Effector memory CD8-positive, alpha-beta T cell (primary cell): ENCODE results near the gene CCDC154.

ENCODE experiments used
- ATAC-seq: fragments of 150-1000 bp; cut with Tn5 transposase; replicated peaks from 2 replicates; pipeline ENCODE4 v1.10.0; 2021; ENCODE audit warnings: mild to moderate bottlenecking, moderate library complexity
- DNase-seq, 3 experiments: peaks; one replicate each; pipeline ENCODE4 v3.0.0; 2021
- H3K27ac Mint-ChIP-seq, 2 donors: one replicate each; pipeline ENCODE4 v1.8.0; 2022; ENCODE audit warnings: mild to moderate bottlenecking in 2 of 2, mixed read lengths in 2 of 2, moderate library complexity in 2 of 2
- H3K27me3 Mint-ChIP-seq, 2 donors: one replicate each; pipeline ENCODE4 v1.8.0; 2022; ENCODE audit warnings: mixed read lengths in 2 of 2
- H3K36me3 Mint-ChIP-seq: one replicate; pipeline ENCODE4 v1.8.0; 2022; ENCODE audit warnings: mild to moderate bottlenecking, moderate library complexity, mixed read lengths; ENCODE audit not compliant: insufficient read depth
- H3K4me1 Mint-ChIP-seq, 2 donors: one replicate each; pipeline ENCODE4 v1.8.0; 2022; ENCODE audit warnings: low read depth in 2 of 2, mixed read lengths in 2 of 2
- H3K4me3 Mint-ChIP-seq, 2 donors: one replicate each; pipeline ENCODE4 v1.8.0; 2022; ENCODE audit warnings: mild to moderate bottlenecking in 2 of 2, mixed read lengths in 2 of 2, moderate library complexity in 2 of 2
- H3K9me3 Mint-ChIP-seq, 2 donors: one replicate each; pipeline ENCODE4 v1.8.0; 2022; ENCODE audit warnings: mixed read lengths in 2 of 2

Gene CCDC154

GRCh38 chr16:1466968-1467521 lies 22.7 kb upstream of the CCDC154 start:
- Mint-ChIP-seq H3K4me1 (peaks cover 9 to 26% of the 10 kb centered on the region in 2 donors), H3K9me3 (no peaks in the 10 kb centered on the region), H3K36me3 (peaks cover 23% of the 10 kb centered on the region)

GRCh38 chr16:1466054-1466453 lies 21.7 kb upstream of the CCDC154 start:
- Mint-ChIP-seq H3K4me3 (no peak overlapping the region), H3K4me1 (peaks cover 4 to 23% of the 10 kb centered on the region in 2 donors), H3K9me3 (no peaks in the 10 kb centered on the region), H3K27me3 (no peaks in the 10 kb centered on the region), H3K27ac (peak overlapping the region in 1 of 2 donors; percentile 23), H3K36me3 (peaks cover 25% of the 10 kb centered on the region)
- ATAC-seq (no peak), DNase-seq (no peak)

More at GRCh38 chr16:1466968-1467521, 22.7 kb upstream of the CCDC154 start:
- no peak overlapping the region for H3K4me3 Mint-ChIP-seq
- no peak overlapping the region for H3K27ac Mint-ChIP-seq
- no peaks in the 10 kb centered on the region for H3K27me3 Mint-ChIP-seq
- ATAC-seq (no peak), DNase-seq (no peak)

- no peak overlapping the region for H3K4me3 Mint-ChIP-seq
- ATAC-seq (no peak), DNase-seq (no peak)
- peaks cover 27% of the 10 kb centered on the region for H3K36me3 Mint-ChIP-seq
- no peaks in the 10 kb centered on the region for H3K9me3 Mint-ChIP-seq
- H3K4me1 Mint-ChIP-seq, result peaks cover 0 to 18% of the 10 kb centered on the region in 2 donors
- no peaks in the 10 kb centered on the region for H3K27me3 Mint-ChIP-seq
- no peak overlapping the region for H3K27ac Mint-ChIP-seq
Measured at GRCh38 chr16:1465567-1465915, 21.2 kb upstream of the CCDC154 start.

GRCh38 chr16:1464894-1465566 lies 20.7 kb upstream of the CCDC154 start:
- H3K4me1 Mint-ChIP-seq, result peaks cover 0 to 15% of the 10 kb centered on the region in 2 donors
- ATAC-seq (no peak), DNase-seq (no peak)
- no peaks in the 10 kb centered on the region for H3K27me3 Mint-ChIP-seq
- H3K36me3 Mint-ChIP-seq, result peaks cover 27% of the 10 kb centered on the region
- no peaks in the 10 kb centered on the region for H3K9me3 Mint-ChIP-seq
- no peak overlapping the region for H3K4me3 Mint-ChIP-seq
- no peak overlapping the region for H3K27ac Mint-ChIP-seq

- DNase-seq (no peak), ATAC-seq (no peak)
- Mint-ChIP-seq H3K9me3 (no peaks in the 10 kb centered on the region), H3K27me3 (no peaks in the 10 kb centered on the region), H3K27ac (no peak overlapping the region), H3K4me1 (peaks cover 0 to 10% of the 10 kb centered on the region in 2 donors), H3K36me3 (peaks cover 25% of the 10 kb centered on the region), H3K4me3 (no peak overlapping the region)
Measured at GRCh38 chr16:1464196-1464893, 20.0 kb upstream of the CCDC154 start.

GRCh38 chr16:1461146-1461545 lies 16.8 kb upstream of the CCDC154 start:
- peaks cover 32% of the 10 kb centered on the region for H3K36me3 Mint-ChIP-seq

GRCh38 chr16:1460602-1461138 lies 16.3 kb upstream of the CCDC154 start:
- peaks cover 0 to 1% of the 10 kb centered on the region in 2 donors for H3K4me1 Mint-ChIP-seq
- no peak for DNase-seq
- no peaks in the 10 kb centered on the region for H3K9me3 Mint-ChIP-seq
- H3K27ac Mint-ChIP-seq, result no peak overlapping the region
- no peak for ATAC-seq
- peaks cover 32% of the 10 kb centered on the region for H3K36me3 Mint-ChIP-seq
- no peak overlapping the region for H3K4me3 Mint-ChIP-seq
- H3K27me3 Mint-ChIP-seq, result no peaks in the 10 kb centered on the region

More at GRCh38 chr16:1461146-1461545, 16.8 kb upstream of the CCDC154 start:
- no peaks in the 10 kb centered on the region for H3K9me3 Mint-ChIP-seq
- H3K4me1 Mint-ChIP-seq, result peaks cover 0 to 1% of the 10 kb centered on the region in 2 donors
- H3K27ac Mint-ChIP-seq, result no peak overlapping the region
- ATAC-seq, result no peak
- H3K27me3 Mint-ChIP-seq, result no peaks in the 10 kb centered on the region
- DNase-seq, result no peak
- H3K4me3 Mint-ChIP-seq, result no peak overlapping the region

GRCh38 chr16:1459967-1460366 lies 15.6 kb upstream of the CCDC154 start:
- Mint-ChIP-seq H3K4me3 (no peak overlapping the region), H3K27ac (no peak overlapping the region), H3K4me1 (no peaks in the 10 kb centered on the region), H3K9me3 (no peaks in the 10 kb centered on the region), H3K36me3 (peaks cover 32% of the 10 kb centered on the region), H3K27me3 (no peaks in the 10 kb centered on the region)
- ATAC-seq (no peak), DNase-seq (no peak)

GRCh38 chr16:1458977-1459341 lies 14.6 kb upstream of the CCDC154 start:
- Mint-ChIP-seq H3K9me3 (no peaks in the 10 kb centered on the region), H3K36me3 (peaks cover 31% of the 10 kb centered on the region), H3K27ac (peak overlapping the region; percentile 77 to 80), H3K27me3 (no peaks in the 10 kb centered on the region), H3K4me3 (no peak overlapping the region), H3K4me1 (no peaks in the 10 kb centered on the region)
- ATAC-seq (peak; percentile 54), DNase-seq (no peak)

GRCh38 chr16:1458336-1458976 lies 14.1 kb upstream of the CCDC154 start:
- H3K4me3 Mint-ChIP-seq, result no peak overlapping the region
- H3K36me3 Mint-ChIP-seq, result peaks cover 26% of the 10 kb centered on the region
- no peaks in the 10 kb centered on the region for H3K4me1 Mint-ChIP-seq
- peak; percentile 44 for ATAC-seq
- no peaks in the 10 kb centered on the region for H3K27me3 Mint-ChIP-seq
- no peak for DNase-seq
- H3K27ac Mint-ChIP-seq, result peak overlapping the region in 1 of 2 donors; percentile 80
- H3K9me3 Mint-ChIP-seq, result no peaks in the 10 kb centered on the region

GRCh38 chr16:1457489-1458245 lies 13.3 kb upstream of the CCDC154 start:
- H3K4me1 Mint-ChIP-seq, result no peaks in the 10 kb centered on the region
- DNase-seq, result no peak
- no peak overlapping the region for H3K27ac Mint-ChIP-seq
- H3K36me3 Mint-ChIP-seq, result peaks cover 28% of the 10 kb centered on the region
- H3K27me3 Mint-ChIP-seq, result no peaks in the 10 kb centered on the region
- H3K9me3 Mint-ChIP-seq, result no peaks in the 10 kb centered on the region
- ATAC-seq, result no peak
- H3K4me3 Mint-ChIP-seq, result no peak overlapping the region

GRCh38 chr16:1456951-1457350 lies 12.6 kb upstream of the CCDC154 start:
- Mint-ChIP-seq H3K36me3 (peaks cover 30% of the 10 kb centered on the region), H3K4me3 (no peak overlapping the region), H3K4me1 (no peaks in the 10 kb centered on the region), H3K9me3 (no peaks in the 10 kb centered on the region), H3K27me3 (no peaks in the 10 kb centered on the region), H3K27ac (no peak overlapping the region)
- ATAC-seq (no peak), DNase-seq (no peak)
